Fibroblast of skin of right biceps (primary cell): ENCODE results near the gene KCNJ15.
A peak's percentile ranks its signal among the peaks of the same experiment; 100 is the strongest.

Experiments
- DNase-seq: peaks from one replicate; pipeline ENCODE4 v3.0.0-alpha.2; 2013

Gene KCNJ15

DNA sequence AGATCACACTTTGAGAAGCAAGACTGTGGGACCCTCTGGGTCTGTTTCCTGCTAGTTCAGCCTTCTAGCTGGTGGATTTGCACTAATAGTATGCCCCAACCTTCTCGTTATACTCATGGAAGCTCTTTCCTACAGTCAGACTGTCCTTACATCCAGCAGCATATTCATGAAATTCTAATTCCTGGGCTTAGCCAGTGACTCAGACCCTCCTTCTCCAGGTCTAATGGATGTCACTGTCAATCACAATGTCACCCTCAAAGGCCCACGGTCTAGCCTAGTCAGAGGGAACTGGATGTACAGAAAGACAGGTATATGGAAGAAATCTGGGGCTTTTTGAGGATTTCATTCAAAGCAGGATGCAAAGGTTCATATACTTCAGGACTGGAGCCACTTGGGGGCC, 72.4 kb downstream of the KCNJ15 start:
- DNase-seq: no peak

DNA sequence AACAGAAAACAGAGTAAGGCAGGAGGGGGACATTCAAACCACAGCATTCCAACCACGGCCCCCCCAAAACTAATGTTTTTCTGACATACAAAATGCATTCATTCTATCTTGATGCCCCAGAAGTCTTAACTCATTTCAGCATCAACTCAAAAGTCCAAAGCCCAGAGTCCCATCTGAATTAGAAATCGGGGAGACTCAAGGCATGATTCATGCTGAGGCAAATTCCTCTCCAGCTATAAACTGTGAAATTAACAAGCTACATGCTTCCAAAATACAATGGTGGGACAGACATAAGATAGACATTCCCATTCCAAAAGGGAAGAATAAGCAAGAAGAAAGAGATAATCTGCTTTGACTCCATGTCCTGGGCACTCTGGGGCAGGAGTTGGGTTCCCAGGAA, 73.9 kb downstream of the KCNJ15 start:
- DNase-seq: peak; percentile 47

DNA sequence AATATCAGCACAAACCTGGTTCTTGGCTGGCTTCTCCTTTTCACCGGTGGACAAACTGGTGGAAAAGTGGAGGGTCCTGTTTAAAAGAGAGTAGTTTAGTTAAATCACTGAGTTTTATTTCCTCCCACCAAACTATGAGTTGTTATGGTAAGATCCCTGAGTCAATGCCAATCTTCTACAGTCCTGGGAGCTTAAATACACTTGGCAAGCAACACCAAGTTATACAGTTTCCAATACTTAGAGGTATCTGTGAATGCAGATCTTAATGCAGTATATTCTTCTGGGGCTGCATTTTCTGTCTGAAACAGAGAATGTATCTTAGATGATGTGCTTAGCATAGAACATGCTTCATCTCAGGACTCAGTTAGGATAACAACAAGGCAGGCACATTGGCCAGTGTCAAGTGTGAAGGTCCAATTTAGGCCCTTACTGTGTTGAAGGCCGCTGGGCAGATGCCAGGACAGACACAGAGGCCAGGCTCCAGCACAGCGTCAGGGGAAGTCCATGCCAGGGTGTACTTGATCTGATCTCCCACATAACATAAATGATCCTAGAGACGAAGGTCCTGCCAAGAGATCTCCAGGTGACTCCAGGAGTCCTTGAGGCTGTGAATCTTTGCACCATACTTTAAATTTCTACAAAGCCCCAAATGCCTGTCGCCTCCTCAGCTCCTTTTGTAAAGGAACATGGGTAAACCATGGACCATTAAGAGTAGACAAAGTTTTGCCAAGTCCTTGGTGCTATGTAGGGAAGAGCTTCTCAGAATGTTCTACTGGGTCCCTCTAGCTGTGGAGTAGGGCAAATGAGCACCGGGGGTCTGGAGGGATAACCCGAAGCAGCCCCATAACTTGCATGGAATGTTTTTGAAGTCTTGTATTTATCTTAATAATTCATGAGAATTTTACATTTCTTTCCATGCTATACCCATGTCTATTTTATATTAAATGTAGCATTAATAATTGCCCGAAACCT, 76.8 kb downstream of the KCNJ15 start:
- peak; percentile 45 for DNase-seq

DNA sequence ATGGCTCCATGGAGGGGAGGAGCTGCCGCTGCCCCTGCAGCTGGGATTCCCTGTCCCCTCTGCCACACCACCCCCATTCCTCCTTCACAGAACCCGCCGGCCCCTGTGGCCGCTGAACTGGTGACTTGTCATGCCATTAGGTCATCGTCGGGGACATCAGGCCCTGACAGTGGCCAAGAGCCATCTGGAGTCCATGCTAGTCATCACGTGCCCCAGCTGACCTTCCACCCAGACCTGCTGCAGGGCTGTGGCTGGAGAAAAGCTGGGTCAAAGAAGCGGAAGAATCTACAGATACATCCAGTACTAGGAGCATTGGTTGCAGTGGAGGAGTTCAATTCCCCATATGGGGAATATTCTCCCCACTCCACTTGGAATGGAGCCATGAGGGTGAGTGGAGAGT, 78.1 kb downstream of the KCNJ15 start:
- DNase-seq: no peak

DNA sequence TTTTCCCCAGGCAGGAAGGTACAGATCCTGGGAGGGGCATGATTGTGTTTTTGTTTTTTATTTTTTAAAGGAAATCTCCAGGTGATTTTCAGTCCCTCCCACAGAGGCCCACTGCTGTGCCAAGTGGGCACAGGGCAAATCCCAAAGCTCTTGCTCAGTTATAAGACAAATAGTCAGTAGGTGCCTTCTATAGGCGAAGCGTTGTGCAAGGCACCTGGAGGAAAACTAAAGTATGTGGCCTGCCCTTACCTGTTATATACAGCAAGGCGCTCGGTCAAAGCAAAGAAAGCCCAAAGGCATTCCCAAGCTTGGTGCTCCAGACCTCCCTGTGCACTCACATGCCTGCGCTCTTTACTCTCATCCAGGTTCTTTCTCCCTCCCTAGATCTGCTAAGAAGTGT, 81.0 kb downstream of the KCNJ15 start:
- DNase-seq: no peak

DNA sequence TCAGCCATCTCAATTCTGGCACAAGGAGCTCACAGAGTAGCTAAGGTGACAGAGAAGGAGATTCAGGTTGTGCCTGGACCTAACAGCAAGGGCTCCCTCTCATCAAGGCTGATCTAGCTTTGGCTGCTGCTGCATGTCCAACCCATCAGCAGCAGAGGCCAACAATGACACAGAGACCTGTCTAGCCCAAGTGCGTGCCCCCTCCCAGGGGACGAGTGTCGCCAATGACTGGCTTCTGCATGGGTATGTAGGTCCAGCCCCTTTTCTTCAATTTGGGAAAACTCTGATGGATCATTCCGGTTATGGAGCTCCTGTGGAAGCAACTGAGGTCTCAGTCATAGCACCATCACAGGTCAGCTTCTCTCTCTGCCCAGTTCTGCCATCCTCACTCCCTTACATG, 83.3 kb downstream of the KCNJ15 start:
- no peak for DNase-seq

DNA sequence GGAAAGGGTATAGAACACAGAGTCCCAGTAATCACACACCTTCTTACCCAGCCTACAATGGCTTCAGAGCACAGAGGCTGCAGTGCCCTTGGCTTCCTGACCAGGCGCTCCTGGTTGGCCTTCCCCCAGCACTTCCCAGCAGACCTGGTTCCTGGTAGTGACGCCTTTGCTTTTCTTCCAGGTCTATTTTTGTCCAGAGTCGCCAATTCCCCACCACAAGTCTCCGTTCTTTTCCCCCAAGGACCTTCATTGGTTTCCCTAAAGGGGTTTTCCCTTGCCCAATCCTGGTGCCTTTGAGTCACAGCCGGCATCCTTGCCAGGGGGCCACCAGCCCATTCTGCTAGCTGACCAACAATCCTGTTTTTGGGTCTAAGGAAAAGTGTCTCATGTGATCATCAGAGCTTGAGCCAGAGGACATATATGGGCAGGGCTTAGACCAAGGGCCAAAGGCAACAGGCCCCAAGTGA, 84.8 kb downstream of the KCNJ15 start:
- no peak for DNase-seq

DNA sequence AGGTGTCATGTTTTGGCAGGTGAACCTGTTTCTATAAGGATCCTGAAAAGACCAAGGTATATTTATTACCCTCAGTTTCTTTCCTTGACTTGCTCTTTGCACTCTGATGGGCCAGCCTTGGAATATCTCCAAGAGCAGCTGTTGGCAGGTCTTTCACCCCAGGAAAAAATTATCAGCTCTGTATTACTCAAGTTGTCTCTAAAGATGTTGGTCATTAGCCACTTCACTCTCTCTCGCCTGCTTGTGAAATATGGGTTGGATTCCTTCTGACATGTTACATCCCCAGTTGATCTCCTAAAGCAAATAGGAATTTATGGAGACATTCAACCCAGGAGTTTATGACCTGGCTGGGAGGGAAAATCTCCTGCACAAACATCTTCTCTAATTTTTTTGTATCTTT, 85.9 kb downstream of the KCNJ15 start:
- no peak for DNase-seq

DNA sequence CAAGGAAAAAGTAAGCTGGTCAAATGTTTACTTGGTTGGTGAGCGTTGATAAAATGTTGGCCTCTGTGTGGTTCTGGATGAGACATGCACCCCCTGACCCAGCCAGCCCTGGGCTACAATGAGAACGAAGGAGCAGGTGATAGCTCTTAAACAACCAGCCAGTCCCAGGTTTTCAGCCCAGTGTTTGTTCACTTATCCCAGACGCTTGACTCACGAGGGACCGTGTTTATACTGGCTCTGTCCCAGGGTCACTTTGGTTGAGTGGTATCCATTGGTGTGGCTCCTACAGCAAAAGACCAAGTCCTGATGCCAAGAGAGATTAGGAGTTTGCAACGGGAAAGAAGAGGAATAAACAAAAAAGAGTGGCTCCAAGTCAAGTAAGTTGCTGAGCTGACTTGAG, 86.9 kb downstream of the KCNJ15 start:
- DNase-seq: peak; percentile 36

DNA sequence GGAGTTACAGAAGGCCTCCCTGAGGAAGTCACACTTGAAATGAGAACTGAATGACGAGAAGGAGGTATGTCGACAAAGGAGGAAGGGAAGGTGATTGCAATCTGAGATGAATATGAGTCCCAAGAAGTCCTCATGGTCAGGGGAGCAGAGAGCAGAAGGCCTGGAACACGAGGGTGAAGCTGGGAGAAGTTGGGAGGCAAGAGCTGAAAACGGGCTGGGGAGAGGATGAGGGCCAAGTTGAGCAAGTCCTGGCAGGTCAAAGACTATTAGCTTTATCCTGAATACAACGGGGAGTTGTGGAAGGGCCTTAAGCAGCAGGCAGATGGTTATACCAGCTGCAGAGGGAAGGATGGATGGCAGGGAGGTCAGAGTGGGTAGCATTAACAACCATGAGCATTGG, 89.5 kb downstream of the KCNJ15 start:
- no peak for DNase-seq

DNA sequence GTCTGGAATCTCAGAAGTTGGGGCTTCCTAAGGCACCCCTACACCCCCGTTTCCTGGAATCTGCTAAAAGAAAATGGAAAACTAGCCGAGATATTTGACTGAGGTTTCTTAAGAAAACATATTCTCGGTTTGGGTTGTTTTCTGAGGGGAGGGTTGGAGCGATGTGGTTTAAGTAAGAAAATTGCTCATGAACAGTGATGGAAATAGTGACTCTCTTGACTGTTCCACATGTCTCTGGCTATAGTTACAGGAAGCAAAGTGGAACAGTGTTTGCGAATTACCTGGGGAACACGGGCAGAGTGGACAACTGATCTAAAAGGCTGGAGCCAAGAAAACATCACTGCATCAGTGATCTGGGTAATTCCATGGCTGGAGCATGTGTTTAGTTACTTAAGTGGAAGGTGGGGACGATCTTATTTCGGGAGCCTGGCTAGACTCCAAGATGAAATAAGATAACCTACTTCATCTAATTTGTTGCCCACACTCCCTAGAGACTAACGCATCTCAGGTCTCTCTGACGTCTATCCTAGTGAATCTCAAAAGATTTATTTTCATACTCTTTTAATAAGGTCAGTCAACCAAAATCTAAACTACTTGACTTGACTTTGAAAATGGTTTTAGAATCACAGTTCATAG, 92.4 kb downstream of the KCNJ15 start:
- DNase-seq: peak; percentile 91

DNA sequence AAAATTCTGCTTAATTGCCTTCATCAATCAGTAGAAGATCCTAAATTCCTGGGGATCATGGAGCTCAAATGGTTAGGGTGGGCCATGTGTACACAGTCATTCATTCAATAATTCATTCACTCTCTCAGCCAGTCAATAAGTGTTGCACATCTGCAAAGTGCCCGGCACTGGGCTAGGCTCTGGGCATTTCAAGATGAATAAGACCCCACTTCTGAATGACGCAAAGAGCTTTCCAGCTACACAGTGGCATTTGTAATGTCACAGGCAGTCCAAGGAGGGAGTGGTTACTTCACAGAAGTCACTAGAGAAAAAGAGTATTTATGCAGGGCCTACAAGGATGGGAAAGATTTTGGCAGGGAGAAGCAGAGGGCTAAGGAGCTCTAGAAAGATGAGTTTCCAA, 93.2 kb downstream of the KCNJ15 start:
- DNase-seq: no peak

DNA sequence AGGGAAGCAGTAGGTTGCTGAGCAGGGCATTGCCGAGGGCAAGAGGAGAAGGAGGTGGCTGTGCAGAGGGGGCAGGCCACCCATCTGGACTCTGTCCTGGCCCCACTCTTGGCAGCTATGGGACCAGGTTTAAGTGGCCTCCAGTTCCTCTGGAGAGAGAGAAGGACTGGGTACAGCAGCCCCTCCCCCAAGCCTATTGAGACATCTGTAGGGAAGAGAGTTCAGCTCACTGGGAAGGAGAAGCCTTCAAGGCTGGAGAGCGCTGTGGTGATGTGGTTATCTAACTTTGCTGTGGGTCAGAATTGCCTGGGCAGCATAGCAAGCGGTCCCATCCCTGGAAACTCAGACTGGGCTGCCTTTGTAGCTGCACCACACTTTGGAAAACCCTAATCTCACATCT, 93.9 kb downstream of the KCNJ15 start:
- peak; percentile 45 for DNase-seq

DNA sequence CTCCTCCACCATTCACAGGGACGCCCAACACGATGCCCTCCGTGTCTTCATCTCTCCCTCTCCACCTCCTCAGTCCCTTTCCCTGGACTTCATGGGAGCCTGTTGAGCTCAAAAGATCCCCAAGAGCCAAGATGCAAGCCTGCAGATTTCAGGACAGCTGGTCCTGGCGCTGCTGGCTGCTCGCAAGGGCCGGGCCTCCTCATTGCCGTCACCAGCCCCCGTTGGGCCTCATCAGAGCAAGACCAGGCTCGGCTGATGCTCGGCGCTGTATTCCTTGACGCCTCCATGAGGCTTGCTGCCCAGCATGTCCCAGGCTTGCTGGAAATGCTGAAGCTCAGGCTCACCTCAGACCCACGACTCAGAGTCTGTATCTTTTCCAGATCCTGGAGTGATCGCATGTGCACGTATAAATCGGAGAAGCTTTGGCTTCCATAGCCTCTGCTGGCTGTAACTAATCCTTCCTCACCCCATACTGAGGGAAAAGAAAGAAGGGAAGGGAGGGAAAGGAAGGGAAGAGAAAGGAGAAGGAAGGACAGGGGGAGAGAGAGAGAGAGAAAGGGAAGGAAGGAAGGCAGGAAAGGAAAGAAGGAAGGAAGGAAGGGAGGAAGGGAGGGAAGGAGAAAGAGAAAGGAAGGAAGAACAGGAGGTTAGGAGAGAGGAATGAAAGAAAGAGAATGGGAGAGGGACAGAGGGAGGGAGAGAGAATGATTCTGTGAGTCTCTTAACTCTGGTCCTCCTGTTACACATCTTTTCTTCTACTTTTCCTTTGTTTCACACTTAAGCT, 94.6 kb downstream of the KCNJ15 start:
- DNase-seq: peak; percentile 29

DNA sequence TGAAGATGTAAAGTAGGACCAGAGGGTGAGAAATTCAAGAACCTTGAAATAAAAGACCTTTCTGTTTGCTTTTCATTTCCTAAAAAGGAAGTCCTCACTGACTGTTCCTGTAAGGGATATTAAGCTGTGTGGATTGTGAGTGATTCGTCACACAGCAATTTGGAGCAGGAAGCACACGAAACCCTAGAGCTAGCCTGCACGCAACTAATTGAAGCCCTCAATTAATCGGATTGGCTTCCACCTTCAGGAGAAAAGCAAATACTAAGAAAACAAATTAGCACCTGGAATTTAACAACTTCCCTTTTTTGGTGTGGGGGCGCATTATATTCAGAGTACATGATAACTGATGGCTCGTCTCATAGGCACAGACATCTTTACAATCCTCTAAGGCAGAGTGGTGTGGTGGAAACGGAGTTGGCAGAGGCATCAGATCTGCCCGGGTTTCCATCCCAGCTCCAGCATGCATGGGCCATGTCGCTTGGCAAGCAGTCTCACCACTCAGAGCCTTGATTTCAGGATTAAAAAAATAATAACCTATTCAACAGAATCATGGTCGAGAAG, 95.2 kb downstream of the KCNJ15 start:
- DNase-seq: peak; percentile 95

DNA sequence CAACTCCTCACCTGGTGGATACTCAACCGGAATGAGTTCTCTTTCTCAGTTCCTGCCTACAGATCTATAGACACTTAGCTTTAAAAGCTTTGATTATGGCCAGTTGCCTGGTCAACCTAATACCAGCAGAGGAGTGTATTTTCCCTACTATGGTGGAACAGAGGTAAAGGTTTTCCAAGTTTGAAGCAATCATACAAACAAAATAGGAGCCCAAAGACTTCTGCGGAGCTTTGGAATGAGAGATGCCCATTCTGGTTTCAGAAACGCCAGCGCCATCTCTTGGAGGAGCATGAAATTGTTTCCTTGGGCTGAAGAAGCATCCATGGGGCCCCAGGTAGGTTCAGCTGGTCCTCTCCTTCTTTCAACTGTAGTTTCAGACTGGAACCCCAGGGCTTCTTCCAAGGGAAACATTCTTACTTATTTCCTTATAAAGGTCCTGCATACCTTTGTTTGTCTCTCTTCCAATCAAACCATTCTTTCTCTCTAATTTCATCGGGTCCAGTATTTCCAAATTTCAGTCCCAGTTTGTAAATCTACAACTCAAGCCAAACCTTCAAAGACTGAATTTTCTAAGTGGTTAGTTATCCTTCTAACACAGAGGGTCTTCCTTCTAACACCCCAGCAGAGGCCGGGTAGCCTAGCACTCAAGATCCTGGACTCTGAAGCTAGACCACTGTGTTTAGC, 95.9 kb downstream of the KCNJ15 start:
- DNase-seq: peak; percentile 83

DNA sequence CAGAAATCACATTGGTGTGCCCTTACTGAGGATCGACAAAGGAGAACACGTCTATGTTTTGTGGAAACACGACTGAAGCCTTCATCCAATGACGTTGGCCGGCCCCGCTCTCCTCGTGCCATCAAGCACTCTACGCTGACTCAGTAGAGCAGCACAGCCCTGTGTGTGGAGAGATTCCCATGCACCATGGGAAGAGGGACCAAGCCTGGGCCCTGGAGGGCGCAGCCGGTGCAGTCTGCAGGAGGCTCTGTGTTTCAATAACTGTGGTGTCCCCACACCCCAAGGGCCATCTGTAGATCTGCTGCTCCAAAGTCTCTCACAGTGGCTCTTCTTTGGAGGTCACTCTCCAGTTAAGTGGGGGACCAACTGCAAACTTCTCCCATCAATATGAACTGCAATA, 97.4 kb downstream of the KCNJ15 start:
- DNase-seq: no peak

DNA sequence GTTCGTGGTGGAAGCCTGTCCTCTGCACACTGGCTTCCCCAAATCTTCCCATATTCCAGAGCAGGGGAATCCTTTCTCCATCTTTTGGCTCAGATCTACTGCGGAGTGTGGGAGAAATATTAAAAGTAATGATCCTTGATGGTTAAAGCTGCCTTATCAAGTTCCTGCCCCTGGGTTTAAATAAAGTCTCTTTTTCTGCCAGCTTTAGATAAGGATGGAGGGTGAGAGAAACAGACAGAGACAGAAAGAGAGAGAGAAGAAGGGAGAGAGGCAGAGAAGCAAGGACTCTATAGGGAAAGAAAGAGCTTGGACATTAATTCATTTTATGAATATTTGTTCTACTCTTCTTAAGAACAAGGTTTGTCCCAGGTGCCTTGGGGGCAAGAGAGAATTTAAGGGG, 98.0 kb downstream of the KCNJ15 start:
- no peak for DNase-seq

DNA sequence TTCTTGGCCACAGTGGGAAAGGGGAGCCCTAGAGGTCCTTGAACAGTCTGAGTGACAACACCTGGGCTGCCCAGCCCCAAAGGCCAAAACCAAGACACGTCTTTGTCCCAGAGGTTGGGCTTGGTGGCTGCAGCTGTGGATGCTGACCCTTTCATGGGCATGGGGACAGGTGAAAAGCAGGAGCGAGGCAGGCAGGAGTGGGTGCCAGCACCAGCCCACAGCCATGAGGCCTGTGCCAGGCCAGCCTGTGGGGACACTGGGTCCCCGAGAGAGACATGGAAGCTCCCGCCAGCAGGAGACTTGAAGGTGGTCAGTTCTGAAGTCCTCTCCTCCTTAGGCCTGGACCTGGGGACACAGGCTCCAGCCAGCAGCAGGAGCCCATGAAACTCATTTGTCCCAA, 98.6 kb downstream of the KCNJ15 start:
- DNase-seq: no peak

DNA sequence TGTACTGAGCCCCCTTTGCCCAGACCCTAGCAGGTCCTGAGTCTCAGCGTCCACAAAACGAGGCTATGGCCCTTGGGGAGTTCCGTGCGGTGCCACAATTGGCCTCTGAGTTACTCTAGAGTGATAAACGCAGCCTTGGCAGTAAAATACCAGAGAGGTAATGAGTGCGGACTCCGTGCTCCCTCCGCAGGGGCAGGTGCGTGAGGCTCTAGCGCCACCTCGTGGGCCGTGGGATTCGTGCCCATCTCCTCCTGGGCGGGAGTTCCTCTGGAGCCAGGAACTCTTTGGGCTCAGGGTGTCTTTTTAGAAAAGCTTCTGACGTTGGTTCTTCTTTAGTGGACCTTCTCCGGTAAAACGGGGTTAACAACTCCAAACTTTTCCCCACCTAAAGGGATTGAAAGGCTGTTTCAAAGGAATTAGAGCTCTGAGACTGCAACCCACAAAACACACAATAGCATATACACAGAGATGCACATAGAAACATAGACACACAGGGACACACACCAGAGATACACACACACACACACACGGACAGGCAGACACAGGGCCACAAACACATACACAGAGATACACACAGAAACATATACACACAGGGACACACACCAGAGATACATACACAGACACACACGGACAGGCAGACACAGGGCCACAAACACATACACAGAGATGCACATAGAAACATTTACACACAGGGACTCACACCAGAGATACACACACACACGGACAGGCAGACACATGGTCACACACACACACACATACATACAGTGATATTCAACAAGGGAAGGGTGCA, 99.4 kb downstream of the KCNJ15 start:
- peak; percentile 75 for DNase-seq
